ENCODE measurements around the gene CYP4V2.

Gene CYP4V2

DNA sequence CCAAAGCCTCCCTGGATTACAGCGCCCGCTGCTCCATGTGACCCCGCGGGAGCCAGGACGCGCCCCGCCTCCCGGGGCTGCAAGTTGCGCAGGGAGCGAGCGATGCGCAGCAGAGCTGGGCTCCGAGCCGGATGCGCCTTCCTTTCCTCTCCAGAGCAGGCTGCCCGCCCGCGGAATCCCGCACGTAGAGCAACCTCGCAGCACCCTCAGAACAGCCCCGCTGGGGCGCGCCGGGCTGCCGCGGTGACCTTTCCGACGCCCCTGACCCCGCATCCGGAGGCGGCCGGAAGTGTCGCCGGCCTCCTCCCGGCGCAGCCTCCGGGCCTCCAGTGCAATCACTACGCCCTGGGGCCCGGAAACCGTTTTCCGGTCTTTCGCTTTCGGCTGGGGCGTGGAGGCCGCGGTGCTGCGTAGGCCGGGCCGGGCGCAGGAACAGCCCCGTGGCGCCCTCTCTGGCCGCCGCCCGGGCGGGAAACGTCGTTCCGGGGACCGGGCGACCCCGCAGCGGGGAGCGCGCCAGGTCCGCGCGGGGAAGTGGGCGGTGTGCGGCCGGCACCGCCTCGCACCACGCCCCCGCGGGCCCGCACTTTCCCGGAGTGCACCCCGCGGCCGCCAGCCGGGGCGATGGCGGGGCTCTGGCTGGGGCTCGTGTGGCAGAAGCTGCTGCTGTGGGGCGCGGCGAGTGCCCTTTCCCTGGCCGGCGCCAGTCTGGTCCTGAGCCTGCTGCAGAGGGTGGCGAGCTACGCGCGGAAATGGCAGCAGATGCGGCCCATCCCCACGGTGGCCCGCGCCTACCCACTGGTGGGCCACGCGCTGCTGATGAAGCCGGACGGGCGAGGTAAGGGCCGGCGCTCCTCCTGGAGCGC lies at the start of gene CYP4V2:
Gene CYP4V2 (plus strand): TSS at position 368 of the 866 bp plus-strand sequence. CDS start 257 bp downstream, at position 625.
- in situ Hi-C loops (cut with MboI; ENCODE audit: low sequenced_read_pairs) = no loop called here

DNA sequence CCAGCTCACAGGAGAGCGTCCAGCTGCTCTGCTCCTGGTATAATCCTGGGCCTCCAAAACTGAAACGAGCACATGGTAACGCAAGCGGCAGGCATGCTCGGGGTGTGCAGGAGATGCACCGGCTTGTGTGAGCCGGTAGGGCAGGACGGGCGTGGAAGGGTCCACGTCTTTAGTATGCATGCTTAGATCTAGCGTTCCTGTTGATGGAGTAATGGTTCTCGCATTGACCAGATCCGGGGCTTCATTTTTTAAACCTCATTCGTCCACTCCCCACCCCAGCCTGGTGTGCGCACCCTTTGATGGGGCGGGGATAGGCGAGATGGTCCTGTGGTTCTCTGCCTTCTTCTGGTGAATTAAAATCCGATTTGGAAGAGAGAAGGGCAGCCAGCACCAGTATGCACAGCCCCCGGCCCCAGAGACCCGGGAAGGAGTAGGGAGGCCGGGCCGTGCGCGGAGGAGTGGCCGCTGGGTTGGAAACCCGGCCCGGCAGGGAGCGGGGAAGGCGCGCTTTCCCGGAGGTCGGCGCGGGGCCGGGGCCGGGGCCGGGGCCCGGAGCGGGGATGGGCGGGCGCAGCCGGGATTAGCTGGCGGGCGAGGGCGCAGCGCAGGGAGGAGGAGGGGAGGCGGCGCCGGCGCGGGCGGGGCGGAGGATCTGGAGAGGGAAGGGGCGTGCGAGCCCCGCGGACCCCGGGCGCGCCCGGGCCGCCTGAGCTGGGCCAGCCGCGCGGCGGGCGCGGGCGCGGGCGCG lies 47.0 kb upstream of the CYP4V2 start:
- in situ Hi-C loops (cut with MboI; ENCODE audit: low sequenced_read_pairs) = no loop called here

DNA sequence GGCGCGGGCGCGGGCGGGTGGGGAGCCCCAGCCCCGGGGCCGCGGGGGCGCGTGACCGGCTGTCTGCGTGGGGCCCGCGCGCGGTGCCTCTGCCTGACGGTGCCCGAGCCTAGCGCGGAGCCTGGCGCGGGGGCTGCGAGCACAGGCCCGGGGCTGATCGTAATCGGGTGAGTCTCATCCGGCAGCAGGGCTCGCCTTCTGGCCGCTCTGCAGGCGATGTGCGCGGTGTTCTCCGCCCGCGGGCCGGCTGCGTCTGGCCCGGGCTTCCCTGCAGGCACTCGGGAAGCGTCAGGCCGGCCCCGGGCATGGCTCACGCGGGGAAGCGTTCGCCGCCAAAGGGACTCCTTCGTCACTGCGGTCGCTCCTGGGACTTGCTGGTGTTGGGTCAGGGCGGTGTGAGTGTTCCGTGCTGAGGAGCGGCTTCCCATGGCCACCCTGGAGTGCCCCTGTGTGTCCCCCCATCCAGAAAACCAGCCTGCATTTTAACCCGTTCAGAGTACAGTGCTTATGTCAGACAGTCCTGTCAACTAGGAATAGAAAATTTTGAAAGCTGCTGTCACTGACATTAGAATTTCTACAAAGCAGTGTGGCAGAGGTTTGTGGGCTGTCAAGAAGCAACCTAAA lies 46.3 kb upstream of the CYP4V2 start:
- in situ Hi-C loops (cut with MboI; ENCODE audit: low sequenced_read_pairs) = no loop called here

DNA sequence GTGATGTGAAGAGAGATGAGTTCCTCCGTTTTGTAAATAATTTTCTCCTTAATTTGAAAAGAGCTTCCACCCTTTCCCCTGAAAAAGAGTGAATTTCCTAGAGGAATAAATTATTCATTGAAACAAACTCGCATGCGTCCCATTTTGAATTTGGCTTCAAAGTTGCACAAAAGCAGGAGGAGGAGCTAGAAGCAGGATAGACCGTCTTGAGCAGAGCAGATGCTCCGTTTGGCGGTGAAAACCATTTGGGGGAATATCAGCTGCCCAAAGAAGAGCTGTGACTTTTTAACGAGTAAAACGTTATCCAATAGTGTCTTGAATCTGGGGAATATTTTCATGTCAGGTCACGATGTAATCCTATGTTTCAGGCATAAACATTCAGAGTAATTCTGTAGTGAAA lies 44.9 kb upstream of the CYP4V2 start:
- in situ Hi-C loops (cut with MboI; ENCODE audit: low sequenced_read_pairs) = no loop called here

DNA sequence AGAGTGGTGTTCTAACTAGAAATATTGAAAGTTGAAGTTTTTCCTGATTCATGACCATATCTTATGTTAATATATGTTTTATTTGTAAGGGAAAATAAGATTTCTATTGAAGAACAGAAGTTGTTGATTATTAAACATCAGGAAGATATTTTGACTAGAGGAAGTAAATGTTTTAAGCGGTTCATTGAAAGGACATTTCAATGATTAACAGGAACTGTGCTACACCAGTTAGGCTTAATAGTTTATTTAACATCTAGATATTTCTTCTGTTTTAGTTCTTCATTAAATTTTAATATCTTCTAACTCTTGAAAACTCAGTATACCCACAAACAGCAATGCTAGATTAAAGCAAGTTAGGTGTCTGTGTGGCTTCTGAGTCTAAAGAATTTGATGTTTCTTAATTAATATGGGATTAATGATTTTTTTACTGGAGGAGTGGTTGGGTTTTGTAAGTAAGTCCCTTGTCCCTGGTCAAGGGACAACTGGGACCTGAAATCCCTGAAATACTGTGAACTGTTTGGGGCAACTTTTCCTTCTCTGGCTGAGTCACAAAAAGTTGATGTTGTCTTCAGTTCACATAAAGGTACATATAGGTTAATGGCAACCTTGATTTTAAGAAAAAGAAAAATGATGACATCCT lies 42.9 kb upstream of the CYP4V2 start:
- in situ Hi-C loops (cut with MboI; ENCODE audit: low sequenced_read_pairs) = no loop called here

DNA sequence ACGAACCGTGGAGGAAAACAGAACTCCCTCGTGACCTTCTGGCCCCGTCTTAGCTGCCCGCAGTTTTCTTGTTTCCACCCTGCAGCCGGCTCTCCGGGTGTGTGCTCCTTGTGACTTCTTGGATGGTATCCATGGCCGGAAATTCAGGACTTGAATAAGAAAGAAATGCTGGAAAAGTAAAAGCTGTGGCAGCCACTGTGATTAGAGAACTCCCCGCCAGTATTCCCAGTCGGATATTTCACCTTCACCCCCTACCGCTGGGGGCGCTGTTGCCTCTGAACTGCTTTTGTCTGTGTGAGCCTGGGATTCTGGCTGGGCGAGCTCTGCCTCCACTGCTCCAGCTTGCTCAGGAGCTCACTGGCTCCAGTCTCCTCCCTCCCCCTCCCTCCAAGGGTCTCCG lies 41.5 kb upstream of the CYP4V2 start:
- in situ Hi-C loops (cut with MboI; ENCODE audit: low sequenced_read_pairs) = no loop called here

DNA sequence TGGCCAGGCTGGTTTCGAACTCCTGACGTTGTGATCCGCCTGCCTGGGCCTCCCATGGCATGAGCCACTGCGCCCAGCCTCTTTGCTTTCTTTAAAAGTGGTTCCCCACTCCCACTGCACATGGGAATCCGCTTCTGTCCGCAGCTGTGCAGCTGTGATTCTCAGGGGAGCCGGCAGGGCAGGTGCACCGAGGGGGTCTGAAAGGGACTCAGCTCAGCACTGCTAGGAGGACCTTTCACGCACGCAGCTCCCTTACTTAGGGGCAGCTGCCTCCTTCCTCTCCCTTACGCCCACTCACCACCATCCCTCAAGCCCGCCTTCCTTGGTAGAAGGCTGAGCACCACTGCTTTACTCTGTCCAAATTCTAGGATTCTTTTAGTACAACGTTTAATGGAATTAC lies 40.4 kb upstream of the CYP4V2 start:
- in situ Hi-C loops (cut with MboI; ENCODE audit: low sequenced_read_pairs) = no loop called here

DNA sequence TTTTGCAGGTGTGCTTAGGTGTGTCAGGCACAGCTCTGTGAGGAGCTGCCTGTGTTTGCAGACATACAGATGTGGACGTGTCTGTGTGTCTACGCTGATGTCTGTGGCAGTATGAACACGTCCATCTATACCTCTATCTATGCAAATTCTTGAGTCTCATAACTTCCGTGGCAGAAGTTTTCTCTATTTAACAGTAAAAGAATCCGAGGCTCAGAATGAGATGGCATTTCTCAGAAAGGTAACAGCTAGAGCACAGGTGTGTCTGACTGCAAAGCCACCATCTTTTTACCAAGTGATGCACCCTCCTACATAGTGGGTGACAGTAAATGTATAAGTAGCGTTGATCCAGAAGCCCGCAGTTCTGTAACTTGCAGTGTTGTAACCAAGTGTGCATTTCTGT lies 39.9 kb upstream of the CYP4V2 start:
- in situ Hi-C loops (cut with MboI; ENCODE audit: low sequenced_read_pairs) = no loop called here

DNA sequence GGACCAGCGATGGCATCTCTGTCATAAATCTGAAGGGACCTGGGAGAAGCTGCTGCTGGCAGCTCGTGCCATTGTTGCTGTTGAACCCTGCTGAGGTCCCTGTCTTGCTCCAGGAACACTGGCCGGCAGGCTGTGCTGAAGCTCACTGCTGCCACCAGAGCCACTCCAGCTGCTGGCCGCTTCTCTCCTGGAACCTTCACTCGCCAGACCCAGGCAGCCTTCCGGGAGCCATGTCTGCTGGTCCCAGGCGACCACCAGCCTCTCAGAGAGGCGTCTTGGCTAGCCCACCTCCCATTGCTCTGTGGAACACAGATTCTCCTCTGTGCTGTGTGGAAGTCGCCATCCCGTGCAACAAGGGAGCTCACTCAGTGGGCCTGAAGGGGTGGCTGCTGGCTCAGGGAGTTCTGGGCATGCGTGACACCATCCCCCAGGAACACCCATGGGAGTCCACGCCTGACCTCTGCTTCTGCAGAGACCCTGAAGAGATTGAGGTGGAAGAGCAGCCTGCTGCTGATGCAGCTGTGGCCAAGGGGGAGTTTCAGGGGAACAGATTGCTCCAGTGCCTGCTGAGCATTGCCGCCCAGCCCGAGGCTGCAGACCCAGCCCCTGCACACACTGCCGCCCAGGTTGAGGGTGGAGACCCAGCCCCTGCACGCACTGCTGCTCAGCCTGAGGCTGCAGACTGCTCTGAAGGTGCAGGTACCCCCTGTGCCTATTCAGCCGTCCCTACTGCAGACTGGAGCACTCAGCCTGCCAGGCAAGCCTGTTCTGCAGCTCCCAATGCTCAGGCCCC lies 33.1 kb upstream of the CYP4V2 start:
- in situ Hi-C loops (cut with MboI; ENCODE audit: low sequenced_read_pairs) = no loop called here

DNA sequence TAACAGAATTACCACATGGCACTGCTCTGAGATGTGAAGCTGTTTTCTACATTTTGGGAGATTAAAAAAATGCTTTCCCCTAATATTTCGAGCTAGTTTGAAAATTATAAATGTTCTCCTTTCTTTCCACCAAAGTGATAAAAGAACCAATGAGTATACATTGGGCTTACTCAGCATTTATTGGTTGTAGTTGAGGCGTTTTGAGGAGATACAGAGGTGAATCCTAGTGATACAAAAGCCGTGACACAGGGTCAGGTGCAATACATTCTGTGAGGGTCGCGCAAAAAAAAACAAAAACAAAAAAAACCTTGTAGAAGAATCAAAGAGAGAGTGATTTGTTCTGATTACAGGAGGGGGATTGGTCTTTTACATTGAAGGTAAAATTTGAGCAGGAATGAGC lies 32.4 kb upstream of the CYP4V2 start:
- in situ Hi-C loops (cut with MboI; ENCODE audit: low sequenced_read_pairs) = no loop called here

DNA sequence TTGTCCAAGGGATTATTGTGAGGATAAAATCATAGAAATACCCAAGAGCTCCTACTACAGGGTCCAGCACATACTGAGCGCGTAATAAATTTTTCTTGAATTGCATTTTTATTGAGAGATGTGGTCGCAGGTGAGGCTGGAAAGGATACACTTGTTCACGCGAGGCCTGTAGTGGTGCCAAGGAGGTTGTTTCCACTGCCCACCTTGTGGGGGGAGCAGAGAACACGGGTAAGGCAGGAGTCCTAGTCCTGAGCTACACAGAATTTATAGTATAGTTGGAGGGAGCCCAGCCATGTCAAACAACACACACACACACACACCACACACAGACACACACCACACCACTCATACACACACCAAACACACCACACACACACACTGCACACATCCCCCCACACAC lies 31.8 kb upstream of the CYP4V2 start:
- in situ Hi-C loops (cut with MboI; ENCODE audit: low sequenced_read_pairs) = no loop called here

DNA sequence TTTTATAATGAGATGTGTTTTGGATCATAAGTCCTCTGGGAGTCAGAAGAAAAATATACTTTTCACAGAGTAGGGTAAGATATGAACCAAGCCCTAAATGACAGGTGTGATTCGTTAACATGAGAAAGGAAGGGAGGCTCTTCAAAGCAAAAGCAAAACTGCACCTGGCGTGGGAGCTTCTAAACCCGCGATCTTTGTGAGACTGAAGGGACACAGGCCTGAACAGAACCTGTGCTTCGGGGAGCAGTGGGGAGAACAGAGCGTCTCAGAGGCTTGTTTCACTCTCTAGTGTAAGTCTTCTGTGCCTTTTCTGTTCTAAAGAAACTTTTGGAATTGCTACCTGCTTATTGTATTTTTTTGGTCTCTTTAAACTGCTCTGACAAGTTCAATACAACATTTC lies 30.2 kb upstream of the CYP4V2 start:
- in situ Hi-C loops (cut with MboI; ENCODE audit: low sequenced_read_pairs) = no loop called here

DNA sequence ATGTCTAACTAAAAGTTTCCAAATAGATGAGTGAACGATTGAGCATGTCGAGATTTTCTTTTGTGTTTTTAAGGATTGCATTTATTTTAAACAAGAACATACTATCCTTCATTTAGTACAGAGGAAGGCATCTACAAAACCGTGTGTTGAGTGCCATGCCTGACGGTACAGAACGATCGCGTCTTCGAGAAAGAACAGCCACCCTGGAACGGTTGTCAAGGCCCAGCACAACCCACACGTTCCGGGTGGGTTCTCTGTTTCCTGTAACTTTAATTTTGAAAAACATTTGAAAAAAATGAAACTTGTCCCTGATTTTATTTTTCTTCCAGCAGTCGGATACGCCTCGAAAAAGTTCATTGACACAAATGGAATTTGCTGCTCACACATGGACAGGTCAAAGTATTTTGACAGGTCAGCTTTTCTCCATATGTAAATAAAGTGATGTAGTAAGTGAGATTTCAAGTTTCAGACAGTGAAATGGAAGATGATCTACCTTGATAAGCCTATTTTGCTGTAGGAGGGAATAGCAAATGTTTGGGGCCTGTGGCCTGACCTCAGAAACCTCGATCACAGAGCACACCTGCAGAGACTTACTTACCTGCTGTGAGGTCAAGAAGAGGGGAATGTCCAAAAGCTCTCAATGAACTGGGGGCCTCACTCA lies 24.4 kb upstream of the CYP4V2 start:
- in situ Hi-C loops (cut with MboI; ENCODE audit: low sequenced_read_pairs) = no loop called here

DNA sequence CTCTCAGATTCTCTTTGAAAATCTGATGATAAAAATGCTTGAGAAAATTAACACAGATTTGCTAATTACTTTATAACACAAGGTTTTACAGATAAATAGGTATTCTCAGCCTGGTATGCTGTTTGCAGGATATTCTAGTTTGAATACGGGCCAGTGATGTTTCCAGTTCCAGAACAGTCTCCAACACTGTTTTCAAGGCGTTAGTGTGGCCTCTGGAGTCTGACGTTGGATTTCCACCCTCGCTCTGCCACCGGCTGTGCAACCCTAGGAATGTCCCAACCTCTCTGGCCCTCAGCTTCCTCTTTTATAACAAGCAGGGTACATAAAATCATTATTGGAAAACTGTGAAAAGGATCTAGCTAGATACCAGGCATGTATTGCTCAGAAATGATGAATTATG lies 23.8 kb upstream of the CYP4V2 start:
- in situ Hi-C loops (cut with MboI; ENCODE audit: low sequenced_read_pairs) = no loop called here

DNA sequence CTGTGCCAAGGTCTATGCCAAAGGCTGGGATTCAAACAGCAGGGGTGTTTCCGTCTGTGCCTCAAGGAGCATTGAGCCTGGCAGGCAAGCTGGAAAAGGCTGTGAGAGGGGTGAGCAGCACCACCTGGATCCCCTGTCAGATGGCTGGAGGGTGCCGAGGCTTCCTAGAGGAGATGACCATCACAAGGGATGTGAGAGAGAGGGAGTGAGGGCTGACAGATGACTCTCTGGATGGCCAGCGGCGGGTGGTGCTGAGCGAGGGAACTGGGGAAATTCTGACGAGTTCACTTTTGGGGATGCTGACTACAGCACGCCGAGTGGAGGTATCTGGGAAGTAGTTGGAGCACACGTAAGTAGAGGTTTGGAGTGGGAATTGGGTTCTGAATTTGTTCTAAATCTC lies 22.6 kb upstream of the CYP4V2 start:
- in situ Hi-C loops (cut with MboI; ENCODE audit: low sequenced_read_pairs) = no loop called here

DNA sequence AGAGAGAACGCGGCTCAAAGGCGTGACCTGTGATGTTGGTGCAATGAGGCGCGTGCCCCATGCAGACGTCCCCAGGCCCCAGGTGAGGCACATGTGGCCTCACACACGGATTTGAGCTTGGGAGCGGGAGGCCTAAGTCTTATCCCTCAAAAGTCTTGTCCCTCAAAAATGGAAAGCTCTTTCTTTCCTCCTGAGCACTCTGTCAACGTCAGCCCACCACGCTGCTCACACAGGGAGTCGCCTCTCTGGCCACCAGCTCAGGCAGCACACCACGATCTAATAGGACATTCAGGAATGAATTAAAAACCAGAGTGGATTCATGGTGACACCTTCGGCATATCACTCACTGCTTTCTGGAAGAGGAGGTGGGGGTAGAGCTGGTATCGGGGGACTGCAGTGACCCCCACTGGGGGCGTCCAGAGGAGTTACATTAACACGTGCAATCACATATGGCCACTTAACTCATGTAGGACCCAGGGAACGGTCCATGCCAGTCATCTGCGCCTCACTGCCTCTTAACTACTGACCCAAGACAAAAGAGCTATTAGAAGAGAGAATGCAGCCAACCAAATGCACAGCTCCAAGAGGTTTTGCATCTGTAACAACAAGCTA lies 21.9 kb upstream of the CYP4V2 start:
- in situ Hi-C loops (cut with MboI; ENCODE audit: low sequenced_read_pairs) = no loop called here

DNA sequence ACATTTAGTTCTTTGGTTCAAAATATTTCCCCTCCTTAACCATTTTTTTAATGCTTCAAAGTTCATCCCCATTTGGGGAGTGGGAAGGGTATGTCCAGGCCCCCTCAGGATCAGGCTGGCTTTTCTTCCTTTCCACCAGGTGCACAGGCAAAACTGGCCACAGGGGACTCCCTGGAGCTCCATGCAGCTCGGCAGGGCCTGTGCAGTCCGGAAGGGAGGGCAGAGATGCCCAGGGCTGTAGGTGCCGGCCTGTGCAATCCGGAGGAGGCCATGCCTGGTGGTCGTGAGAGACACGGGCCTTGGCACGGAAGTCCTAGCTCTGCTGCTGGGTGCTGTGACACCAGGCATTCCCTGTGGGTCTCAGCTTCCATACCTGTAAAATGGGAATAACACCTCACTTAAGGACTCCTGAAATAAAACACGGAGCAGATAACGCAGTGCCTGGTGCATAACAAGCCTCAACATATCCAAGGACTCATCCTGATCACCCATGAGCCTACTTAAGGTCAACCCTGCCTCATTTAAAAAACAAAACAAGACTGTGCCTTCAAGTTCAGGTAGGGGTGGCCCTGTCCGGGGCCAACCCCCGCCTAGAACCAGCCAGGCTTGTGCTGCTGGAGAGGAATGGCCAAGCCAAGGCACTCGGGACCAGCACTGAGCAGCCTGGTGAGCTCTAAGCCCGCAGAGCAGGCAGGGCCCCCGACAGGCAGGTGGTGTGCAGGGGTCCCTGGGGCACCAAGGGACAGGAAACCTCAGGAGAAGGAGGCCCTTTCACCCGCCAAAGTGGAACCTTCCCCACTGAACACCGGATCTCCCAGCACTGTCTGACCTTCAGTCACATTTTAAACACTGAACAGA lies 21.2 kb upstream of the CYP4V2 start:
- in situ Hi-C loops (cut with MboI; ENCODE audit: low sequenced_read_pairs) = no loop called here

DNA sequence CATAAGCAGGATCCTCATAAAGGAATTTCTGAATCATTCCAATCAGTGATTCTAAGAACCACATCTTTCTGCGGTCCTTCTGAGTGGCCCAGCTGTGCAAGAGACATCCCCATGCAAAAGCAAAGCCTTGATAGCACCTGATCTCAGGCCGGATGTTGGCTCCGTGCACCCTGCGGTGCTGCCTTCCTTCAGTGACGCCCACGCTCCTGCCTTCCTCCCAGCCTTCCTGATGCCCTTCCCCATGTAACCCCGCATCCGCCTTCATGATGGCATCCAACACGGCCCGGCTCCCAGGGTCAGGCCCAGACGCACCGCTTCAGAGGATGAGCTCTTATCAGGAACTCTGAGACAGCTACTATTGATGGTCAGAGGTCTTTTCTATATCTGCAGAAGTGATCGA lies 20.4 kb upstream of the CYP4V2 start:
- in situ Hi-C loops (cut with MboI; ENCODE audit: low sequenced_read_pairs) = no loop called here

DNA sequence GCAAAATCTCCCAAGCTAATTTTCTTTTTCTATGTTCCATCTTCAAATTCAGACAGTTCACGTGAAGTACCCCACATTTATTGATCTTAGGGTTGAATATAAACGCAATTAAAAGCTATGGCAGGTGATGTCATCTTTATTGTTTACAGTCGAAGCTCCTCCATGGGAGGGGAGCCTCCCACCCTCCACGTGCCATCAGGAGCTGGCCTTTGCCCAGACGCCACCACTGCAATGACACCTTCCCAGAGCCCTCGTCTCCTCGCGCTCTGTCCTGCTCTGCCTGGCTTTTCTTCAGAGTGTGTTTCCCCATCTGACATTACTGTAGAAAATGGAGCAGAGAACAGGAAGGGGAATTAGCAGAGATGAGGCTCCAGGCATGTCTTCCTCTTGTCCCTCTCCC lies 18.8 kb upstream of the CYP4V2 start:
- in situ Hi-C loops (cut with MboI; ENCODE audit: low sequenced_read_pairs) = no loop called here

Measured in HL-60/S4 treated with retinoic acid at 250 ng/mL for 4 days and 3 days (cell line).